Neutrophil (primary cell): ENCODE results near the gene CERK.
"Not testable (repeated sequence)": the region's sequence is repeated elsewhere in the genome, so short reads cannot be mapped to it uniquely, and the experiment has no call there.

Source experiments
- H3K27ac ChIP-seq: fragments of 200-600 bp; sonication (generic); 2 replicates; pipeline ENCODE4 v1.5.1; 2016; ENCODE audit warnings: mild to moderate bottlenecking, moderate library complexity
- H3K27me3 ChIP-seq: fragments of 200-600 bp; sonication (generic); 2 replicates; pipeline ENCODE4 v1.6.0; 2016; ENCODE audit warnings: mild to moderate bottlenecking
- H3K36me3 ChIP-seq: fragments of 200-600 bp; sonication (generic); 2 replicates; pipeline ENCODE4 v1.5.1; 2017
- H3K4me1 ChIP-seq, 2 experiments: fragments of 200-600 bp in 1 of 2; sonication (generic) in 1 of 2; 1 replicate in 1 of 2; 2 replicates in 1 of 2; pipeline versions ENCODE4 v1.5.1 to v1.6.1; 2013 to 2016; ENCODE audit warnings: low read depth in 1 of 2, low read length in 1 of 2, mild to moderate bottlenecking in 1 of 2, moderate library complexity in 1 of 2; ENCODE audit not compliant: control insufficient read depth in 1 of 2, insufficient read depth in 1 of 2
- H3K4me3 ChIP-seq, 2 experiments: fragments of 200-600 bp in 1 of 2; sonication (generic) in 1 of 2; 1 replicate in 1 of 2; 2 replicates in 1 of 2; pipeline ENCODE4 v1.5.1; 2013 to 2016; ENCODE audit warnings: low read depth in 1 of 2, low read length in 1 of 2, mild to moderate bottlenecking in 1 of 2, moderate library complexity in 1 of 2
- H3K9me3 ChIP-seq: fragments of 200-600 bp; sonication (generic); 2 replicates; pipeline ENCODE4 v1.5.1; 2016
- CTCF ChIP-seq: fragments of 200-600 bp; sonication (generic); IDR thresholded peaks from 2 replicates; pipeline ENCODE4 v1.5.1; 2016; ENCODE audit warnings: antibody characterized with exemption

Gene CERK

GRCh38 chr22:46737976-46738646, at the start of gene CERK:
CERK (minus strand) TSS chr22:46738252; CDS start chr22:46738148, 104 bp downstream.
- H3K27ac ChIP-seq, result peak within 1 kb of the TSS; percentile 97

GRCh38 chr22:46783721-46784120, 45.7 kb upstream of the CERK start:
- Histone ChIP-seq H3K27me3 (no peaks in the 10 kb centered on the region), H3K4me1 (peaks cover 14% of the 10 kb centered on the region in 2 experiments), H3K36me3 (no peaks in the 10 kb centered on the region), H3K27ac (no peak overlapping the region), H3K9me3 (no peaks in the 10 kb centered on the region), H3K4me3 (no peak overlapping the region)
- no peak for TF ChIP-seq CTCF

More at GRCh38 chr22:46737976-46738646, at the start of gene CERK:
- TF ChIP-seq CTCF, result no peak
- Histone ChIP-seq H3K36me3 (no peaks in the 10 kb centered on the region), H3K4me1 (peaks cover 41 to 42% of the 10 kb centered on the region in 2 experiments), H3K4me3 (peak within 1 kb of the TSS; percentile 80 to 83), H3K27me3 (no peaks in the 10 kb centered on the region), H3K9me3 (no peaks in the 10 kb centered on the region)

GRCh38 chr22:46782200-46782599, 44.1 kb upstream of the CERK start:
- Histone ChIP-seq H3K27ac (peak overlapping the region; percentile 9), H3K4me1 (peaks cover 22% of the 10 kb centered on the region in 2 experiments)
- H3K27me3 ChIP-seq, H3K36me3 ChIP-seq, H3K4me3 ChIP-seq, H3K9me3 ChIP-seq: not testable (repeated sequence)

- TF ChIP-seq CTCF, result no peak
- no peaks in the 10 kb centered on the region for H3K27me3 ChIP-seq
- H3K36me3 ChIP-seq, result no peaks in the 10 kb centered on the region
- no peak overlapping the region for H3K4me3 ChIP-seq
- H3K4me1 ChIP-seq, result peaks cover 31 to 32% of the 10 kb centered on the region in 2 experiments
- no peak overlapping the region for H3K27ac ChIP-seq
- no peaks in the 10 kb centered on the region for H3K9me3 ChIP-seq
These were observed 43.2 kb upstream of the CERK start for GRCh38 chr22:46781291-46781690.

- Histone ChIP-seq H3K27ac (no peak overlapping the region), H3K4me1 (peaks cover 39% of the 10 kb centered on the region in 2 experiments), H3K4me3 (no peak overlapping the region), H3K9me3 (no peaks in the 10 kb centered on the region), H3K36me3 (no peaks in the 10 kb centered on the region), H3K27me3 (no peaks in the 10 kb centered on the region)
- TF ChIP-seq CTCF, result no peak
These were observed 42.4 kb upstream of the CERK start for GRCh38 chr22:46780453-46780852.

GRCh38 chr22:46779651-46780050, 41.6 kb upstream of the CERK start:
- Histone ChIP-seq H3K4me3 (no peak overlapping the region), H3K27me3 (no peaks in the 10 kb centered on the region), H3K36me3 (no peaks in the 10 kb centered on the region), H3K27ac (no peak overlapping the region), H3K4me1 (peaks cover 47% of the 10 kb centered on the region in 2 experiments), H3K9me3 (no peaks in the 10 kb centered on the region)
- no peak for TF ChIP-seq CTCF
